ENCODE data around the gene LRRC57. TPM values are rescaled to one million over a fixed set of nuclear protein-coding genes. Genes with fewer than 3 reads are reported as not detected.

LRRC57 gene
- total RNA-seq, 3 donors from 2014 or later: 24.1 to 30.9 (median 26.6) TPM

DNA sequence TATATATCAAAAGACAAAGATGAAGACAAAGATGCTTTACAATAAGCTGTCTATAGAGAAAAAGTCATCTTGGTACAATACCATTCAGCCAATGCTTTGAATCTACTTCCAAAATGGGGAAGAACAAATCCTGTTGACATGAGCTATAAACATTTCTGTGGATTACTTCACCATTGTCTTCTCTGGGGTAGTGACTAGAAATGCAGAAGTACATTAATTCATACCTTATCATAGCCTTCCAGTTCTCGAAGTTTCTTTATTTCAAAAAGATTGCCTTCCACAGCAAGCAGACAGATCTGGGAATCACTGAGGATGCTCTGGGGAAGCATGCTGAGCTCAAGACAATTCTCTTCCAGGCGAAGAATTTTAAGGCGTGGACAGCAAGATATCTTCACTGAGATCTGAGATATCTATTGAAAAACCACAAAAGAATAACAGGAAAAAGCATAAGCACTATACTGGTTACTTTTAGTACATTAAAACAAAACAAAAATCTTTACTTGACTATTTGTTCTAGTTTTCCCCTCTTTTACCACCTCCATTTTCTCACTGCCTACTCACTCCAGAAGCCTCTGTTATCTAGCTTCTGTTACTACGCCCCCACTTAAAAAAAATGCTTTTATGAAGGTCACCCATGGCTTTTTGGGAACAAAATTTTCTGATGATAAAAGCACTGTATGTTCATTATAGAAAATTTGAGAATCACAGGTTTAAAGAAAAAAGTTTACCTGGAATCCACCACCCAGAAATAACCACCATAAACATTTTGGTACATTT is 3.6 kb downstream of the LRRC57 start:
- TF ChIP-seq, protein P1, sequence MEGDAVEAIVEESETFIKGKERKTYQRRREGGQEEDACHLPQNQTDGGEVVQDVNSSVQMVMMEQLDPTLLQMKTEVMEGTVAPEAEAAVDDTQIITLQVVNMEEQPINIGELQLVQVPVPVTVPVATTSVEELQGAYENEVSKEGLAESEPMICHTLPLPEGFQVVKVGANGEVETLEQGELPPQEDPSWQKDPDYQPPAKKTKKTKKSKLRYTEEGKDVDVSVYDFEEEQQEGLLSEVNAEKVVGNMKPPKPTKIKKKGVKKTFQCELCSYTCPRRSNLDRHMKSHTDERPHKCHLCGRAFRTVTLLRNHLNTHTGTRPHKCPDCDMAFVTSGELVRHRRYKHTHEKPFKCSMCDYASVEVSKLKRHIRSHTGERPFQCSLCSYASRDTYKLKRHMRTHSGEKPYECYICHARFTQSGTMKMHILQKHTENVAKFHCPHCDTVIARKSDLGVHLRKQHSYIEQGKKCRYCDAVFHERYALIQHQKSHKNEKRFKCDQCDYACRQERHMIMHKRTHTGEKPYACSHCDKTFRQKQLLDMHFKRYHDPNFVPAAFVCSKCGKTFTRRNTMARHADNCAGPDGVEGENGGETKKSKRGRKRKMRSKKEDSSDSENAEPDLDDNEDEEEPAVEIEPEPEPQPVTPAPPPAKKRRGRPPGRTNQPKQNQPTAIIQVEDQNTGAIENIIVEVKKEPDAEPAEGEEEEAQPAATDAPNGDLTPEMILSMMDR (IDR thresholded peaks at IDR 0.05): no peak
- peaks cover 4% of the 10 kb centered on the region for H3K36me3 ChIP-seq (ENCODE audit: low read depth)
- ATAC-seq: no peak
- peaks cover 16% of the 10 kb centered on the region for H3K4me1 ChIP-seq (ENCODE audit: low read depth)
- DNase-seq: no peak
- H3K4me3 ChIP-seq: no peak overlapping the region
- intact Hi-C loops (cut with DNase I, micrococcal nuclease): loop anchor here in 1 of 2 donors (10.0 kb wide), 1 partner anchor 110 kb away; no protein-coding TSS in a partner anchor
- H3K9me3 ChIP-seq: no peaks in the 10 kb centered on the region

DNA sequence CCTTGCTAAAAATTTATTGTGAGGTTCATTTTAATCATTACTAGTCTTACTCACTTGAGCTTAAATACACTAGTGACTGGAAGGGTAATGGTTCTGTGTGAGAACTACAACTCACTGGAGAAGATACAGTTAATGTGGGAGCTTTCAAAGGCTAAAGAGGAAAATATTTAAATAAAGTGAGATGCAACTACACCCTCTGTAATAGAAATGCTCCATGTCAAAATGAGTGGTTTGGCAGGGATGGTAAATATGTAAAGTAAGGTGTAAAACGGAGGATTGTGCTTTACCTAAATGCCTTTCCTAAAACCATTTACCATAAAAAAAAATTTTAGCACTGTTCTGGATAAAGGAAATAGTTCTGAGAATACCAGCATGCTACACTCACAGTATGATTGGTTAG is 15.3 kb downstream of the LRRC57 start:
- intact Hi-C loops (cut with DNase I, micrococcal nuclease): no loop called here
- H3K36me3 ChIP-seq (ENCODE audit: low read depth): no peaks in the 10 kb centered on the region
- no peak for ATAC-seq

DNA sequence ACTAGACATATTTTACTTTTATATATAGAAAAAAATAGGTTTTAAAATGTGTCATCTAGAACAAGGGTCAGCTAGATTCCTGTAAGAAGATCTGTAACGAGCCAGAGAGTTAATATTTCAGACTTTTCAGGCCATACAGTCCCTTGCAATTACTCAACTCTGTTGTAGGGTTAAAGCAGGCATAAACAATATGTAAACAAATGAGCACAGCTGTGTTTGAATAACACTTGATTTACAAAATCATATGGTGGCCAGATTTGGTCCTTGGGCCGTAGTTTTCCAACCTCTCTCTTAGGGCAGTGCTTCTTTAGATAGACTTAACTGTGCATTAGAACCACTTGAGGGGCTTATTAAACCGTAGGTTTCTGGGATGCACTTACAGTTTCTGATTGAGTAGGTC is 19.6 kb downstream of the LRRC57 start:
- H3K9me3 ChIP-seq: no peaks in the 10 kb centered on the region
- no peak overlapping the region for H3K4me3 ChIP-seq
- TF ChIP-seq, protein P1 (IDR thresholded peaks at IDR 0.05): no peak
- no peaks in the 10 kb centered on the region for H3K36me3 ChIP-seq (ENCODE audit: low read depth)
- ATAC-seq (no peak), DNase-seq (no peak)
- intact Hi-C loops (cut with DNase I, micrococcal nuclease): no loop called here
- no peaks in the 10 kb centered on the region for H3K4me1 ChIP-seq (ENCODE audit: low read depth)

More for the DNA sequence above, 15.3 kb downstream of the LRRC57 start:
- DNase-seq: no peak
- no peak overlapping the region for H3K4me3 ChIP-seq
- TF ChIP-seq, protein P1 (IDR thresholded peaks at IDR 0.05): no peak
- no peaks in the 10 kb centered on the region for H3K4me1 ChIP-seq (ENCODE audit: low read depth)
- no peaks in the 10 kb centered on the region for H3K9me3 ChIP-seq

DNA sequence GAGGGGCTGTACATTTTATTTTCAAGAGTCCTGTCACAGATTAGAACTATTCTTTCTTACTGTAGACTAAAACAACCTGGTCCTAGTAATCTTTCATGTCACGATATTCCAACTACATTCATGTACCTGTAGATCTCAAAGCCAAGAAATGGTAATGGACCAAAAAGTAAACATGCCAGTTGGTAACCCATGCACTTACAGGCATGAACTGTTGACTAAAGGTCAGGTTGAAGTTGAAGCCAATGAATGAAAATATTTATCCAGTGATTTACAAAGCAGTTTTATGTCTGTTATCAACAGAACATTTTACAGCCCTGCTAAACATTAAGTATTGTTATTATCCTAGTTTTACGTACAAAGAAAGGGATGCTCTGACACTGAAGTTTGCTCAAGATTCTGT is 25.3 kb downstream of the LRRC57 start:
- H3K9me3 ChIP-seq: no peaks in the 10 kb centered on the region
- intact Hi-C loops (cut with DNase I, micrococcal nuclease): no loop called here
- ATAC-seq: peak; percentile 17
- no peak for DNase-seq
- no peaks in the 10 kb centered on the region for H3K4me1 ChIP-seq (ENCODE audit: low read depth)
- H3K36me3 ChIP-seq (ENCODE audit: low read depth): peaks cover 9% of the 10 kb centered on the region
- H3K4me3 ChIP-seq: no peak overlapping the region
- TF ChIP-seq, protein P1 (IDR thresholded peaks at IDR 0.05): no peak

DNA sequence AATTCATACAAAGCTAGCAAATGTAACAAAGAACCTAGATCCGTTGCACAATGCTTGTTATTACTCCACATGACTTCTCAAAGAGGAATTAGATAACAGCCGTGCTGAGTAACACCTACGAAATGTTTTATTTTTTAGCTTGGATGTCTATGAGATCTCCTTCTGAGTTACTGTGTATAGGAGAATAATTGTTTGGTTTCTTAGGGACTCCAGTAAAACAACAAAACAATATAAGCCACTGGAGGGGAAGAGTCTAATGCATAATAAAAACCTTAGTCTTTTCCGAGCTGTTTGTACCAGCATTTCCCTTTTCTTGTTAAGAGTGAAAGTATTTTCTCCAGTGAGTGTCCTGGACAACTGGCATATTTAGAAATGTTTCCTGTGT is 37.6 kb downstream of the LRRC57 start:
- ATAC-seq (no peak), DNase-seq (no peak)
- H3K4me1 ChIP-seq (ENCODE audit: low read depth): no peaks in the 10 kb centered on the region
- H3K9me3 ChIP-seq: no peaks in the 10 kb centered on the region
- no peaks in the 10 kb centered on the region for H3K36me3 ChIP-seq (ENCODE audit: low read depth)
- intact Hi-C loops (cut with DNase I, micrococcal nuclease): no loop called here
- TF ChIP-seq, protein P1 (IDR thresholded peaks at IDR 0.05): no peak
- no peak overlapping the region for H3K4me3 ChIP-seq

Data from mucosa of descending colon (tissue), 3 donors.